Gastroesophageal sphincter (tissue), 3 donors: Measurements from ENCODE around the gene RPTOR.

Experiments used
- CTCF ChIP-seq, 4 experiments: fragments of 200-600 bp in 2 of 4; fragments of 450-650 bp in 2 of 4; sonication (generic) in 1 of 4; IDR thresholded peaks; one replicate each; pipeline ENCODE4 v1.5.1; 2017 to 2019; ENCODE audit warnings: antibody characterized with exemption in 4 of 4, mild to moderate bottlenecking in 2 of 4, moderate library complexity in 2 of 4
- EP300 ChIP-seq: sonication (generic); formaldehyde crosslinking; IDR thresholded peaks from one replicate; pipeline ENCODE4 v1.6.1; 2017; ENCODE audit warnings: antibody characterized with exemption, mild to moderate bottlenecking
- POLR2AphosphoS5 ChIP-seq: sonication (generic); formaldehyde crosslinking; IDR thresholded peaks from one replicate; pipeline ENCODE4 v1.6.1; 2017; ENCODE audit warnings: antibody characterized with exemption

GRCh38 chr17:80884811-80885210 lies 340.2 kb downstream of the RPTOR start:
- no peak for TF ChIP-seq POLR2AphosphoS5
- no peak for TF ChIP-seq EP300
- TF ChIP-seq CTCF (IDR thresholded peaks at IDR 0.05): no peak
